Measurements from ENCODE around the gene SCLY.

DNA sequence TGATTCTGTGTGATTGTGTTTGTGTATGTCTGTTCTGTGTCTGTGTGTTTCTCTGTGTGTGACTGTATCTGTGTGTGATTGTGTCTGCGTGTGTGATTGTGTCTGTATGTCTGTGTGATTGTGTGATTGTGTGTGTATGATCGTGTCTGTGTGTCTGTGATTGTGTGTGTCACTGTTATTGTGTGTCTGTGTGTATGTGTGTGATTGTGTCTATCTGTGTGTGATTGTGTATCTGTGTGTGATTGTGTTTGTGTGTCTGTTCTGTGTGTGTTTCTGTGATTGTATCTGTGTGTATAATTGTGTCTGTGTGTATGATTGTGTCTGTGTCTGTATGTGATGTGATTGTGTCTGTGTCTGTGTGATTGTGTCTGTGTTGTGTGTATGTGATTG is 66.0 kb downstream of the SCLY start:
- TF ChIP-seq, protein P1, sequence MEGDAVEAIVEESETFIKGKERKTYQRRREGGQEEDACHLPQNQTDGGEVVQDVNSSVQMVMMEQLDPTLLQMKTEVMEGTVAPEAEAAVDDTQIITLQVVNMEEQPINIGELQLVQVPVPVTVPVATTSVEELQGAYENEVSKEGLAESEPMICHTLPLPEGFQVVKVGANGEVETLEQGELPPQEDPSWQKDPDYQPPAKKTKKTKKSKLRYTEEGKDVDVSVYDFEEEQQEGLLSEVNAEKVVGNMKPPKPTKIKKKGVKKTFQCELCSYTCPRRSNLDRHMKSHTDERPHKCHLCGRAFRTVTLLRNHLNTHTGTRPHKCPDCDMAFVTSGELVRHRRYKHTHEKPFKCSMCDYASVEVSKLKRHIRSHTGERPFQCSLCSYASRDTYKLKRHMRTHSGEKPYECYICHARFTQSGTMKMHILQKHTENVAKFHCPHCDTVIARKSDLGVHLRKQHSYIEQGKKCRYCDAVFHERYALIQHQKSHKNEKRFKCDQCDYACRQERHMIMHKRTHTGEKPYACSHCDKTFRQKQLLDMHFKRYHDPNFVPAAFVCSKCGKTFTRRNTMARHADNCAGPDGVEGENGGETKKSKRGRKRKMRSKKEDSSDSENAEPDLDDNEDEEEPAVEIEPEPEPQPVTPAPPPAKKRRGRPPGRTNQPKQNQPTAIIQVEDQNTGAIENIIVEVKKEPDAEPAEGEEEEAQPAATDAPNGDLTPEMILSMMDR (IDR thresholded peaks at IDR 0.05): no peak
- TF ChIP-seq POLR2A (IDR thresholded peaks at IDR 0.05): no peak
- no peak for TF ChIP-seq EP300 (IDR thresholded peaks at IDR 0.05)

Measured in suprapubic skin (tissue), 3 donors.